Ishikawa (cell line): ENCODE measurements around the gene RMI1.
A peak's percentile ranks its signal among the peaks of the same experiment; 100 is the strongest.

Experiments
- CREB1 ChIP-seq: IDR thresholded peaks from 2 replicates; pipeline ENCODE4 v1.6.1; 2012; ENCODE audit warnings: low read depth
- EGR1 ChIP-seq: IDR thresholded peaks from 2 replicates; pipeline ENCODE4 v1.6.1; 2012
- EP300 ChIP-seq: IDR thresholded peaks from 2 replicates; pipeline ENCODE4 v1.6.1; 2012; ENCODE audit warnings: borderline replicate concordance
- FOXM1 ChIP-seq: IDR thresholded peaks from 2 replicates; pipeline ENCODE4 v1.6.1; 2012; ENCODE audit warnings: low read depth, borderline replicate concordance
- NFIC ChIP-seq: IDR thresholded peaks from 2 replicates; pipeline ENCODE4 v1.6.1; 2012
- RAD21 ChIP-seq: IDR thresholded peaks from 2 replicates; pipeline ENCODE4 v1.6.1; 2012; ENCODE audit warnings: low read depth
- REST ChIP-seq: IDR thresholded peaks from 2 replicates; pipeline ENCODE4 v1.6.1; 2012; ENCODE audit warnings: low read depth, mild to moderate bottlenecking
- TAF1 ChIP-seq: IDR thresholded peaks from 2 replicates; pipeline ENCODE4 v1.6.1; 2012; ENCODE audit warnings: low read depth, mild to moderate bottlenecking
- TCF12 ChIP-seq: IDR thresholded peaks from 2 replicates; pipeline ENCODE4 v1.6.1; 2012; ENCODE audit warnings: low read depth
- TEAD4 ChIP-seq: IDR thresholded peaks from 2 replicates; pipeline ENCODE4 v1.6.1; 2012
- YY1 ChIP-seq: IDR thresholded peaks from 2 replicates; pipeline ENCODE4 v1.6.1; 2012; ENCODE audit warnings: low read depth
- TF ChIP-seq, protein P1 (sequence below): IDR thresholded peaks from 2 replicates; pipeline ENCODE4 v1.6.1; 2012

GRCh38 chr9:83980395-83981125 lies at the start of gene RMI1:
- TF ChIP-seq YY1 (peak; percentile 91), TCF12 (peak; percentile 60; the same call in 1 of the 2 replicates), TEAD4 (0 out of 2 replicates have a peak, but pooled peaks have one; percentile 1), TAF1 (peak; percentile 87), RAD21 (no peak), EP300 (peak; percentile 42; the same call in 1 of the 2 replicates), REST (no peak), FOXM1 (no peak; the same call in 1 of the 2 replicates), CREB1 (no peak), NFIC (0 out of 2 replicates have a peak, but pooled peaks have one; percentile 17), EGR1 (peak; percentile 45; the same call in 1 of the 2 replicates)
- TF ChIP-seq, protein P1, sequence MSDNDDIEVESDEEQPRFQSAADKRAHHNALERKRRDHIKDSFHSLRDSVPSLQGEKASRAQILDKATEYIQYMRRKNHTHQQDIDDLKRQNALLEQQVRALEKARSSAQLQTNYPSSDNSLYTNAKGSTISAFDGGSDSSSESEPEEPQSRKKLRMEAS = peak; percentile 89
